Stimulated activated CD4-positive, alpha-beta T cell treated with anti-CD3 and anti-CD28 coated beads, Interleukin-1b, Interleukin-23, amount 100 ng/mL, for 48 hours (primary cell): Measurements from ENCODE around the gene CANT1.
"Not testable (repeated sequence)": the region's sequence is repeated elsewhere in the genome, so short reads cannot be mapped to it uniquely, and the experiment has no call there.

ENCODE experiments used
- DNase-seq: peaks from one replicate; pipeline ENCODE4 v3.0.0-alpha.2; 2020

CANT1 gene

DNA sequence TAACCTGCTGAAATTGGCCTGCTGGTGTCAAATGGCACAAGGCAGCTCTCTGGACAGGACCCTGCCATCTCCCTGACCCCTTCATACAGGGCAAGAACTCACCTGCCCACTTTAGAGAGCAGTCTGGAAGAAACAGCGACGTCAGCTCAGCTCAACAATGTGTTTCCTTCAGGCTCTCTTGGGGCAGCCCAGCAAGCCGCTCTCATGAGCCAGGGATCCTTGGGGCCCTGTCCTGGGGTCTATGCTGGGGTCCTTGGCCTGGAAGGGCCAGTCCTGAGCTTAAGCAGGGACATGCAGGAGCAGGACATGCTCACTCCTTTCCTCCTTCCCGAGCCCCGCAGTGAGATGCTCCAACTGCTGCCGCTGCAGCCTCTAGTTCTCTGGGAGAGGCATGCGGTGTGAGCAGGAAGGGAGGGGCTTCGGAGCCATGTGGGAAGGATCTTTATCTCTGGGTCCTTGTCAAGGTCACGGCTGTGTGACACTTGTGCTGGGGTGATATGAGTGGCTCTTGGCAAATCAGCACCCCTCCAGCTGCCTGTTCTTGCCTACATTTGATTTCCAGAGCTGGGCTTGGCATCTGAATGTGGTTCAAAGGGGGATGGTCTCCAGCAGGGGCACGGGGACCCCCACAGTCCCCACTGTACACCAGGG is 17.8 kb upstream of the CANT1 start:
- DNase-seq, result no peak

DNA sequence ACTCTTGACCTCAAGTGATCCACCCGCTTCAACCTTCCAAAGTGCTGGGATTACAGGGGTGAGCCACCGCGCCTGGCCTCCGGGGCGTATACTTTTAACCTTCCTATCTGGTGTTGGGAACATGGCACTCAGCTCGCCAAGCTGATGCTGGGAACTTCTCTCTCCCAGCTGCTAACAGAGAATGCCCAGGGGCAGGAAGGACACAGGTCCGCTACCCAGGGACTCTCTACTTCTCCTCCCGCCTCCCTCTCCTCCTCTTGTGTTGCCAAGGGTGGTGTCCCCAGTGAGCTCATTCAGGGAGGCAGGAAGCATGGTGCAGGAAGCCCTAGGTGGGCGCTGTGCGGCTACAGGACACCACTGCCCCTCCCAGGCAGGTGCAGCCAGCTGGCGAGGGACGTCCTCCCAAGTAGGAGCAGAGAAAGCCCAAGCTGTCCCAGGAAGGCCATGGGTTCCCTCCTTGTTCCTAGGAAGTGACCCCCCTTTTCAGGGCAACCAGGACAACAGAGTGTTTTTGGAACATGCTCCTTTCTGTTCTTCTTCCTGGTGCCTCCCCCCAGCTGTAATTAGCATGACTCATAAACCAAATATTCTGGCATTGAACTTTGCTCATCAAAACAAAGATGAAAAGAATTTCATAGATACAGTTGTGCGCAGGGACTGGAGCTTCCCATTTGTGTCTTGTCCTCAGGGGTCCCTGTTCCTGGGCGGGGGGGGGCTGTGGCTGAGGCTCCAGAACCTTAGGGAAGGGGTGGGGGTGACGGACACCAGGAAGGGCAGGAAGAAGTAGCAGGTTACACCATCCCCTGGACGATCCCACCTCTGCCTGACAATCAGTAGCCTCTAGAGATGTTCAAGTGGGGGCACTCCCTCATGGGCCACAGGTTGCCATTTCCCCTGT is 17.1 kb upstream of the CANT1 start:
- DNase-seq, result no peak

DNA sequence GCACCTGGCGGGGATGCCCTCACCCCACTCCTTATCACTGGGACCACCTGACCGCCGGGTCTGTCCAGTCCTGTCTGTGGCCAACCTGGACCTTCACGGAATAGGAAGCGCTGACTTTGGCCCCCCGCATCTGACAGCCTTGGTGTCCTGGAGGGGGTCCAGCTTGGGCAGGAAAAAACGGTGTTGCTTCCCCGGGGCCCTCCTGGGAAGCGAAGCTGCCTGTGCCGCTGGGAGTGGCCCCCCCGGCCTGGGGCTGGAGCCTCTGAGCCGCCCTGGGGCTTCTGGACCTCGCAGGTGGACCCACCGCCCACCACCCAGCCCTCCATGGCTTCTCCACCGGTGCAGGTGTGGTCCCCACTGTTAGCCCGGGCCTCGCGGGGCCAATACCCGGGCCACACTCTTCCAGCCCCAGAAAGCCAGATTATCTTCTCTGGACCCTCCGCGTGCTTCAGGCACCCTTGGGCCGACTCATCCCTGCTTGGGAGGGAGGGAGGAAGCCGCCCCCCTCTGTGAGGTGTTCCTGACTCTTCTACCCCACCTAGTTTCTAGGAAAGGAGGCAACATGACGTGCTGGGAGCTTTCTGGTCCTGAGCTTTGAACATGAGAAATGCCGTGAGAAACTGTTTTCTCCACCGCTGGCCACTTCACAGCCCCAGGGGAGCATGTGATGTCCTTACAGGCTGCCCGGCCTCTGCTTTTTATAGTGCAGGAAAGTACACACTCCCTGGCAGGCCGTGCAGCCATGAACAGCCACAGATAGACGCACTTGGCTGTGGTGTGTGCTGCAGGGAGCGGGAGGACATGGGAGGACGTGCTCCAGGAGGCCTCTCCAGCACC is 15.6 kb upstream of the CANT1 start:
- DNase-seq, result no peak

DNA sequence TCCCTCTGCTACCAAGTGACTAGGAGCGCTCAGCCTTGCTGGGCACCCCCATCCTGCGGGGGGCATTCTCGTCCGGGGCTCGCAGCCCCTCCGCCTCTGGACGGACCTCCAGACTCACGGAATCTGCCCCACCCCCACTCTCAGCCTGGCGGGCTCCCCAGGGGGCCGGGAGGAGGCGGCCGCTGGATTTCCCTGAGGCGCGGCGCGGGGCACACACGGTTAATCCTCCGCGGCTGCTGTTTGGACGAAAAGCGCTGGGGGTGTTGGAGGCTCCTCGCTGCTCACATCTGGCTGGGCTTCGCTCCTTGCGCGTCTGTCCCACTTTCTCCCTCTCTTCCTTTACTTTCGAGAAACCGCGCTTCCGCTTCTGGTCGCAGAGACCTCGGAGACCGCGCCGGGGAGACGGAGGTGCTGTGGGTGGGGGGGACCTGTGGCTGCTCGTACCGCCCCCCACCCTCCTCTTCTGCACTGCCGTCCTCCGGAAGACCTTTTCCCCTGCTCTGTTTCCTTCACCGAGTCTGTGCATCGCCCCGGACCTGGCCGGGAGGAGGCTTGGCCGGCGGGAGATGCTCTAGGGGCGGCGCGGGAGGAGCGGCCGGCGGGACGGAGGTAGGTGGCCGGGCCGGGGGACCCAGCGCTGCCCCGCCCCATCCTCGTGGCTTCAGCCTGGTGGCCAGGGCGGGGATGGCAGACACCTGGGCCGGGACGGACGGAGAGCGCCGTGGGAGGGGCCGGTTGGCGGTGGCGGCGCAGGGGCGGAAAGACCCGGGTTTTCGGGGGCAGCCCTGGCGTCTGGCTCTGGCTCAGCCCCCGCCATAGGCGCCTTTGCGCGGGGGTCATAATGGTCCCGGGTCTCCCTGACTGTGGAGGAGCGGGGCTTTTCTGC is 14.6 kb upstream of the CANT1 start, which contains the start of gene C1QTNF1:
Gene C1QTNF1 (plus strand): TSS at position 284 of the 886 bp plus-strand sequence. CDS start 19,800 bp downstream, outside the sequence.
- DNase-seq, result no peak

DNA sequence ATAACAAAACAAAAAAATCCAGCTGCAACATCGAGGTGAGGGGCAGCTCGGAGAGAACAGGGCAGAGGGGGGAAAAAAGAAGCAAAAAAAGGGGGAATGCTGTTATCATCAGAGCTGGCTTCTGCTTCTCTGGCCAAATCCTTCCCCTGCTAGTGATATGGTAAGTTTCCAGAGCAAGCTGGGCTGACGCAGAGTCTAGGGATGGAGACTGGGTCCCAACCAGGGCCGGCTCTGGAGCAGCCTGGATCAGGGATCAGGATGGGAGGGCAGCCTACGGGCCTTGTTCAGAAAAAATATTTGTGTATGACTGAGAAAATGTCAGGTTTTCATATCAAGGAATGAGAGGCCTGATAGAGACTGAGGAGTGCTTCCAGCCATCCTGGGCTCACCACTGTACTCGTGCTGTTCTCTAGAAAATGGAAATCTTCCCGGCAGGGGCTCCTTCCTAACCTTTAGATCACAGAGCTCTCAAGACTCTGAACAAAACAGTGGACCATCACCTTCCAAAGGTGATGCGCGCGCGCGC is 13.7 kb upstream of the CANT1 start:
- DNase-seq, result no peak

DNA sequence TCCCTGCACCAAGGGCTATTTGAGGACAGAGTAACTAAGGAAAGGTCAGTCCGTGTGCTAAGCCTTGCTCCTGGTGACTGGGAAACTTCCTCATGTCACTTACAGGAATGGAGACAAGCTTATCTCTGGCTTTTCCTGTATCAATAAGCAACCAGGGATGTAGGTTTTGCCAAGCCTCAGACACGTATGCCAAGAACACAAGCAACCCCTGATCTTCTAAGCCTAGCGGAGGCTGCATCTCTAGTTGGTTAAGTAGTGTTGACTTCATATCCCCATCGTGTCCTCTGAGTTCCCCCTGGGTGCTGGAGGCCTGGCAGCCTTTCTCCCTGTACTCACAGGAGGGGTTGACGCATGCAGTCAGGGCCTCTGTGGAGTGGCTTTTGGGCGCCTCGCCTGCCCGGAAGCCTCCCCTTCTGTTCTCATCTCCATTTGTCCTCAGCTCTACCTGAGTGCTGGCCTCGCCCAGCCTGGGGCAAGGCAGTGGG is 13.0 kb upstream of the CANT1 start:
- no peak for DNase-seq

DNA sequence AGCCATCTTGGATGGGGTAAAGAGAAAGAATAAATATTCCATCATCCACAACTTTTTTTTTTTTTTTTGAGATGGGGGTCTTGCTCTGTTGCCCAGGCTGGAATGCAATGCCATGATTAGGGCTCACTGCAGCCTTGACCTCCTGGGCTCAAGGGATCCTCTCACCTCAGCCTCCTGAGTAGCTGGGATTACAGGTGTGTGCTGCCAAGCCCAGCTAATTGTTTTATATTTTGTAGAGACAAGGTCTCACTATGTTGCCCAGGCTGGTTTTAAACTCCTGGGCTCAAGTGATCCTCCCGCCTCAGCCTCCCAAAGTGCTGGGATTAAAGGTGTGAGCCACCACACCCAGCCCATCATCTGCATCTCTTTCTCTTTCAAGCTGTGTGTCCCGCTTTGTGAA is 12.4 kb upstream of the CANT1 start:
- DNase-seq, result not testable (repeated sequence)

DNA sequence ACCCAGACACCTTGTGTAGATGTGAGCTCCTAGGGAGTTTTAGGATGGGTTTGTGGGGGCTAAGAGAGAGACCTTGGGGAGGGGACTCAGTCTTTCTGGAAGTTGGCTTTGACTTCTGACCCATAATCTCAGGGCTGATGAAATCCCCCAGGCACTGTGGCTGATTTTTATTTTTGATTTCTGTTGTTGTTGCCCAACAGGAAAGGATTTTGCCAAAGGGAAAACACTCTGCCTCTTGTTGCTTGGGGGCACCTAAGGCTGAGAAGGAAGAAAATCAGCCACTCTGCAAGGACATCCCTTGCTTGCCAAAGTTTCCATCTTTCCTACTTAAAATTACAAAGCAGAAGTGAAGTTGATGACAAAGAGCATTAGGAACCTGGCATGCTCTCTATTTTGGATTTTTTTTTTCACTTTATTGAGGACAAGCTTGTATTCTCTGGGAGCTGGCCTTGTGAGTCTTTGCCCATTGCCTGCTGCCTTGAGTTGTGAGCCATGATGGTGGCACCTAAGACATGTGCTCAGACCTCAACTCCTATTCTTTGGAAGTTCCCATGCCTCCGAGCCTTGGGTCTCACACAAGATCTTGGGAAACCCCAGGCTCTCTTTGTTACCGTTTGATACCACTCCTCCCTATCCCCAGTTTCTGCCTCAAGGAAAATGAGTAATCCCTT is 11.2 kb upstream of the CANT1 start:
- no peak for DNase-seq

DNA sequence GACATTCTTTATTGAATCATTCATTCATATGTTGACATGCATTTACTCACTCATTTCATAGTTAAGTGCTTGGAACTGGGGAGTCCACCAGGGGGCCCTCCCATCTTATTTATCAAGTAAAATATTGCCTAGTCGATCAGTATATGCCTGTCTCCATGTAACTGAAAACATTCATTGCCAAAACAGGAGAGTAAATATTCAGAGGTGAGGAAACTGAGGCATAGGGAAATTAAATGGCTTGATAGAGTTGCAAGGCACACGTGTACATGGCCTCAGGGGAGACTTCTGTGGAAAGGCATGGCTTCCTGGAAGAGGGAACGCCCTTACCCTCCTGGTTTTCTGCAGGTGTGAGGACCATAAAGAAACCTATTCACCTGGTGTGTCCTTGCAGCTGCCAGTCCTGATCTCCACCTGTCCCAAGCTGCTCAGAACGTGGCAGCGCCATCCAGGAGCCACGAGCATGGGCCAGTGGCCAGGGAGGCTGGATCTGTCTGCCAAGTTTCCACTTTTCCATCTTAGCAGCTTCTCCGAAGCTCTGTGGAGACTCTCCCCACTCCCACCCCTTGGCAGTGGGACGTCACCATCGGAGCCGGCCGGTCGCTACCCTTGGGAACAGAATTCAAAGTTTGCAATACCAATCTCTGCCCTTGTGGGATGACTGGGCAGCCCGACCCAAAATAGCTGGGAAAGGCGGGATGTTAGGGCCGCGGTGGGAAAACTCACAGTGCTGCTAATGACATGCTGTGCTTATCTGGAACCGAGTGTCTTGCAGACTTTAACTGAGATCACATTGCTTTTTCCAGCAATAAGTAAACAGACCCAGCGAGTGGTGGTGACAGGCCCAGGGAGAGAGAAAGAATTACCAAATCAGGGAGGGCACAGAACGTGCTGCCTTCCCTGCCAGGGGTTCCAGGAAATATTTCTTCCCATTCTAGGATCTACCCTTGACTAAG is 10.3 kb upstream of the CANT1 start:
- peak; percentile 43 for DNase-seq

DNA sequence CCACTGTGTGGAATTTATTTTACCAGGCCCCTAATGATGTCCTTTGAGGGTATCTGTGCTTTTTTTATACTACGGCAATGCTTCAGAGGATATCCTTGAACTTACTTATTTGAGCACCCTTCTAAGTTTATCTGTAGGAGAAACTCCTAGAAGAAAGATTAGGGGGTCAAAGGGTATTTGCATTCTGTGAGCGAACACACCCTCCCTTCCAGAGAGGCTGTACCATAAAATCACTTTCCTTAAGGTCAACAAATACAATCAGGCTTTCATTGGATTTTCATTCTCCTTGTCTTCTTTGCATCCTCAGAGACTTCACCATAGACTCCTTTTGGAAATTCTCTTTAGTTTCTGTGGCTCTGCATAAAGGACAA is 9.7 kb upstream of the CANT1 start:
- DNase-seq, result no peak

DNA sequence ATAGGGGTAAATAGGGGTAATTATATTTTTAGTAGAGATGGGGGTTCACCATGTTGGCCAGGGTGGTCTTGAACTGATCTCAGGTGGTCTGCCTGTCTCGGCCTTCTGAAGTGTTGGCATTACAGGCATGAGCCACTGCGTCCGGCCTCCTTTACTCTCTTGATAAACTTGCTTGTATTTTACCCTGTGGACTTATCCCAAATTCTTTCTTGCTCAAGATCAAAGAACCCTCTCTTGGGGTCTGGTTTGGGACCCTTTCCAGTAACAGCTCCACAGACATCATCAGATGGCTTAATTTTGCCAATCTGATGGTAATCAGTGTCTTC is 8.8 kb upstream of the CANT1 start:
- DNase-seq, result no peak

DNA sequence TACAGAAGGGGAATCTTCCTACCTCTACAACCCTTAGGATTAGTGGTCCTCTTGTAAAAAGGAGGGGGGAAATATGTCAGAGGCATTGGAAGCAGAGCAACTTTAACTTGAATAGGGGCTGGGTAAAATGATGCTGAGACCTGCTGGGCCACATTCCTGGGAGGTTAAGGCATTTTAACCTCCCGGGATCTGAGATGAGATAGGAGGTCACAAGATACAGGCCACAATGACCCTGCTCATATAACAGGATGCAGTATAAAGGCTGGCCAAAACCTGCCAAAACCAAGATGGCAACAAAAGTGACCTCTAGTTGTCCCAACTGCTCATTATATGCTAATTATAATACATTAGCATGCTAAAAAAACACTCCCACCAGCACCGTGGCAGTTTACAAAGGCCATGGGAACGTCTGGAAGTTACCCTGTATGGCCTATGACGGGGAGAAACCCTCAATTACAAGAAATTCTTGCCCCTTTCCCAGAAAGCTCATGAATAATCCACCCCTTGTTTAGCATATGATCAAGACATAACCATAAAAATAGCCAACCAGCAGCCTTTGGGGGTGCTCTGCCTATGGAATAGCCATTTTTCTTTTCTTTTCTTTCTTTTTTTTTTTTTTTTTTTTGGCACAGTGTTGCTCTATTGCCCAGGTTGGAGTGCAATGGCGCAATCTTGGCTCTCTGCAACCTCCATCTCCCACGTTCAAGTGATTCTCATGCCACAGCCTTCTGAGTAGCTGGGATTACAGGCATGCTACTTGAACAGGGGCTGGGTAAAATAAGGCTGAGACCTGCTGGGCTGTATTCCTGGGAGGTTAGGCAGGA is 8.2 kb upstream of the CANT1 start:
- DNase-seq, result no peak

DNA sequence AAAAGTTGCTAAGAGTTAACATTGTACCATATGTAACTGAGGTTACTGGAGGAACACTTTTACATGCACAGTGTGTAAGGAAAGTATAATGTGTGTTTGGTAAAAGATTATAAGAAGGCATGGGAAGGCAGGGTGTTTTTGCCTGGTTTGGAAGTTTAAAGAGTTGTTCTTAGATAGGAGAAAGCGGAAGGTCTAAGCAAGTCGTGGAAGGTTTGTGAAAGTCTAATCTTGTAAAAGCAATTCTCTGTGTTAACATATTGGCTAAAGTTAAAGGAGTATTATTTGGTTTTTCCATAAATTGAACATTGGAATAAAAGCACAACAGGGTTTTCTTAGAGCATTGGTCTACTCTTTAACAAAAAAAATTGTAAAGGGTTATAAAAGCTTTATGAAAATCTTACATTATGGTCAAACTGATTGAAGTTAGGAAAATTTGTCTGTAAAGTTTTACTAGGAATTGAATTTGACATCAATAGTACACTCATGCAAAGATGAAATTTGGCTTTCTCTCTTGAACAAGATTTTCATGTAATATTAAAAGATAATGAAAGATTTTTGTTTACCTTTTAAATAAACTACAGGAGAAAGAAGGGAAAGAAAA is 4.7 kb upstream of the CANT1 start:
- no peak for DNase-seq

DNA sequence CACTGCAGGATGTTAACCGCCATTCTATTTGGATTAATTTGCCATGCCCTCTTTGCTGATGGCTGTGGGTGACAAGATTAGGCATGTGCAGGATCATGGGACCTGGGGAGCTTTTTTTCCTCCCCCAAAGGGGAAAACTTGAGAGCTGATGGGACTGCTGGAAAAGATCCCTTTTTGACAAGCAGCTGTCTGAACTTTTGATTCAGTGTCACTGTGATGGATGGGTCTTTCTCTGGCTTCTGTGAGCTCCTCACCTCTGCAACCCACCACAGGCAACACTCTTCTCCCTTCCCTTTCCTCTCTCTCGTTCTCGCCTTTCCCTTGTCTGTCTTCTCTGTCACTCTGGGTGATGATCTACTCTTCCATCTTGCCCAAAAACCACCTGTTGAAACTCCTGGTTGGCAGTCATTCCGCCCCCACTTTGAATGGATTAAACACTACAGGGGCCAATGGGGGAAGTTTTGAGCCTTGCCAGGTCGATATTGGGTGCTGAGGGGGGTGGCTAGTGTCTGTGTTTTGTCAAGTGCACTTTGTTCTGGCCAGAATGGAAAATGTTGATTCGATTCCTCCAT is 3.1 kb upstream of the CANT1 start:
- DNase-seq, result no peak

DNA sequence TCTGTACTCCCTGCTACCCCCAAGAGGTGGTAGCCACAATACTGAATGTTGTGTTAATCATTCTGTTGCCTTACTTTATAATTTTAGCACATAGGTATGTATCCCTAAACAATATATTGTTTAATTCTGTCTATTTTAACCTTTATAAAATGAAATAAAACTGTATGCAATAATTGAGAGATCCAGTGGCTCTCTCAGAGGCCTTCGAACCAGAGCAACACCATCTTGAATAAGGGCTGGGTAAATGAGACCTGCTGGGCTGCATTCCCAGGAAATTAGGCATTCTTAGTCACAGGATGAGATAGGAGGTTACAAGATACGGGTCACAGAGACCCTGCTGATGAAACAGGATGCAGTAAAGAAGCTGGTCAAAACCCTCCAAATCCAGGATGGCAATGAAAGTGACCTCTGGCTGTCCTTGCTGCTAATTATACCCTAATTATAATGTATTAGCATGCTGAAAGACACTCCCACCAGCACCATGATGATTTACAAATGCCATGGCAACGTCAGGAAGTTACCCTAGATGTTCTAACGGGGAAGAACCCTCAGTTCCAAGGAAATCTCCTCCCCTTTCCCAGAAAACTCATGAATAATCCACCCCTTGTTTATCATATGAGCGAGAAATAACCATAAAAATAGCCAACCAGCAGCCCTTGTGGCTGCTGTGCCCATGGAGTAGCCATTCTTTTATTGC is 2.0 kb upstream of the CANT1 start:
- DNase-seq, result no peak

DNA sequence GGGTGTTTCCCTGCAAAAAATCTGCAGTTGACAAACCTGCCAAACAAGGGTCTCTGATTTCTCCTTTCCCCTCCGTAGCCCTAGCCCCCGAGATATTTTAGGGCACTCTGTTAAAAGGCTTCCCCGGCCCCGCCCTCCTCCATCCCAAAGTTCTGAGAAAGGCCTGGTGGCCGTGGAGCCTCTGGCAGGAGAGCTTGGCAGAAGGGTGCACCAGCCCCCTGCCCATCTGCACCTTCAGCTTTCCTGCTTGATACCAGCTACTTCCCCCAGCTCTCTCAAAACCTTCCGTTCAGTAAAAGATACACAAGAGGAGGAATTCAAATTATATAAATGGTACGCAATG is 711 bp upstream of the CANT1 start:
- no peak for DNase-seq

DNA sequence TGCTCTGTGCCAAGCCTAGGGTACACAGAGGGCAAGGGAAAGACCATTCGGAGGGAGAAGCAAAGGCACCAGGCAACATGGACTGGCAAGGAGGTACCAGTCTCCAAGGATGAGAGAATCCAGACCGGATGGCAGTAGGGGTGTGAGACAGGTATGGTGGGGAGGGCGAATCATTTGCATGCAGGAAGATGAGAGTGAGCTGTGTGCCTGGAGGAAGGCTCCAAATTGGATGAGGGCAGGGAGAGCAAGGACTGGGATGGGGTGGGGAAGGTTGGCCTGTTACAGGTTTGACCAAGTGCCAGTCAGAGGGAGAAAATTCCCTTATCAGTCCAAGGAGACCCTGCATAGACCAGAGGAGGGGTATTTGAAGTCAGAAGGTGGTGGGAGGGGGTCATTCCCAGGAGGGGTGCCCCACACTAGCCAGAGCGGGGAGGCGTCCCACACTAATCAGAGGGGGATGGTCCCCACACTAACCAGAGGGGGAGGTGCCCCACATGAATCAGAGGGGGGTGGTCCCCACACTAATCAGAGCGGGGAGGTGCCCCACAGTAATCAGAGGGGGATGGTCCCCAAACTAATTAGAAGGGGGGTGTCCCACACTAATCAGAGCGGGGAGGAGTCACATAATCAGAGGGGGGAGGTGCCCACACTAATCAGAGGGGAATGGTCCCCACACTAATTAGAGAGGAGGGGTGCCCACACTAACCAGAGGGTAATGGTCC is 737 bp downstream of the CANT1 start:
- no peak for DNase-seq
